Retina (tissue), 1 donor: ENCODE measurements around the gene HACD2.

Experiments
- DNase-seq: peaks from one replicate; pipeline ENCODE4 v3.0.0-alpha.2; 2016

Gene HACD2

GRCh38 chr3:123444023-123444422 lies 140.8 kb downstream of the HACD2 start:
- DNase-seq, result peak; percentile 69

- DNase-seq, result no peak
Measured at GRCh38 chr3:123442908-123443307, 141.9 kb downstream of the HACD2 start.

GRCh38 chr3:123442125-123442524 lies 142.7 kb downstream of the HACD2 start:
- no peak for DNase-seq
